ENCODE results near the gene RPS27L. TPM values are rescaled to one million over a fixed set of nuclear protein-coding genes. Genes with fewer than 3 reads are reported as not detected.

RPS27L gene
- 170 and 309 TPM in 2 replicates for total RNA-seq

GRCh38 chr15:63157118-63157843, at the start of gene RPS27L:
Gene RPS27L, minus strand, starts transcription at chr15:63157477. Its CDS starts 72 bp downstream, at chr15:63157405.

GRCh38 chr15:63188926-63189871, 31.9 kb upstream of the RPS27L start, which contains the start of gene RAB8B:
Gene RAB8B, plus strand, starts transcription at chr15:63189606. Its CDS starts 19 bp downstream, at chr15:63189625.

GRCh38 chr15:63121382-63122001, 35.8 kb downstream of the RPS27L start, which contains the start of gene LACTB:
Gene LACTB, plus strand, starts transcription at chr15:63121861. Its CDS starts 11 bp downstream, at chr15:63121872.

Other genes starting within 250 kb of the RPS27L start
- 2,136 and 2,698 TPM in 2 replicates for gene TPM1, start 114.7 kb downstream of the RPS27L start, total RNA-seq
- gene LACTB, start 35.6 kb downstream of the RPS27L start, total RNA-seq, result 27.3 and 45.6 TPM in 2 replicates
- gene RAB8B, start 32.1 kb upstream of the RPS27L start, total RNA-seq, result 40.4 and 57.7 TPM in 2 replicates
- 11.0 and 16.0 TPM in 2 replicates for gene APH1B, start 120.1 kb upstream of the RPS27L start, total RNA-seq
- gene CA12, start 224.4 kb upstream of the RPS27L start, total RNA-seq, result 98.9 and 366 TPM in 2 replicates